ENCODE data around the gene NECAP2.

The NECAP2 gene

DNA sequence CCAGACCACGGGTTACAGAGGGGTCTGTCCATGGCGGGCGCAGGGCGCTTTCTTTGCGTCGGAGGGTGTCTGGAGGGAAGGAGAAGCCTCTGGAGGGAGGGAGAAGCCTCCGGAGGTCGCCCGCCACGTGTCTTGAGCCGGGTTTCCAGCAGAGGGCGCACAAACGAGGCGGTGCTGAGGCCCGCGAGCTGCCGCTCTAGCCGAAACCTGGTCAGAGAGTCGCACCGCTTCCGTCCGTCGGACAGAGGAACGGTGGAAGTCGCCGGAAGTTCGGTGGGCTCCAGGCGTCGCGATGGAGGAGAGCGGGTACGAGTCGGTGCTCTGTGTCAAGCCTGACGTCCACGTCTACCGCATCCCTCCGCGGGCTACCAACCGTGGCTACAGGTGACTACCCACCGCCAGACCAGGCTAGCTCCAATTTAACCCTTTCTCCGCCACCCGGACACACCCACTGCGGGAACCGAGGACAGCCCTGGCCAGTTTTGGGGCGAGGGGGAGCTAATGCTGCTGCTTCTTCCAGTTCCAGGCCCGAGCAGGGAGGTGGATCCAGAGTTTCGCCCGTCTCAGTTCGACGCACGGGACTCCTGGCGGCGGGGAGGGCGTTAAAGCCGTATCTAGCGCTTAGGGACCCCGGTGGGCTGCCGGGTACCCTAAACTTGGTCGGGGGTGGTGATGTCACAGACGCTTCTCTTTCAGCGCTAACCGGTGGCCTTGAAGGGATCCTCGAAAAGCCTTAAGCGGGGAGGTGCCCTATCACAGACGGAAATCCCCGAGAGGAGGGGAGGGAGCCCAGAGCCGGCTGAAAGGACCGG, at the start of gene NECAP2:
NECAP2 (plus strand) TSS at position 255 of the 812 bp plus-strand sequence; CDS start at position 293, 38 bp downstream.
- DNase-seq = peak; percentile 98

DNA sequence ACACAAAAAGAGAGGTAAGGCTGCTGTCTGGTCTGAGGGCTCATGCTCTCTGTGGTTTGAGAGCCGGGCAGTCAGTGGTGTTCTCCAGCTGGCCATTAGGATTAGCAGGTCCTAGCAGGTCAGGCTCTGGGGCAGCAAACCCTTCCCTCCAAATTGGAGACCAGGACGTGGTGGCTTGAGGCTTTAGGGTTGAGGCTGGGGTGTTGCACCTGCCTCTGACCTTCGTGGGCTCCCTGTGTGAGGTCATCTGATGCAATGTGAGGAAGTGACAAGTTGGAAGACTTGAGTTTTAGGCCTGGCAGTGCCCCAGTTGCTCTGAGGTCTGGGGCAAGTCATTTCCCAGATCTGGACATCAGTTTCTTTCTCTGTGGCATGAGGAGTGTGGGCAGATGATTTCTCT, 49.1 kb upstream of the NECAP2 start:
- DNase-seq = no peak

DNA sequence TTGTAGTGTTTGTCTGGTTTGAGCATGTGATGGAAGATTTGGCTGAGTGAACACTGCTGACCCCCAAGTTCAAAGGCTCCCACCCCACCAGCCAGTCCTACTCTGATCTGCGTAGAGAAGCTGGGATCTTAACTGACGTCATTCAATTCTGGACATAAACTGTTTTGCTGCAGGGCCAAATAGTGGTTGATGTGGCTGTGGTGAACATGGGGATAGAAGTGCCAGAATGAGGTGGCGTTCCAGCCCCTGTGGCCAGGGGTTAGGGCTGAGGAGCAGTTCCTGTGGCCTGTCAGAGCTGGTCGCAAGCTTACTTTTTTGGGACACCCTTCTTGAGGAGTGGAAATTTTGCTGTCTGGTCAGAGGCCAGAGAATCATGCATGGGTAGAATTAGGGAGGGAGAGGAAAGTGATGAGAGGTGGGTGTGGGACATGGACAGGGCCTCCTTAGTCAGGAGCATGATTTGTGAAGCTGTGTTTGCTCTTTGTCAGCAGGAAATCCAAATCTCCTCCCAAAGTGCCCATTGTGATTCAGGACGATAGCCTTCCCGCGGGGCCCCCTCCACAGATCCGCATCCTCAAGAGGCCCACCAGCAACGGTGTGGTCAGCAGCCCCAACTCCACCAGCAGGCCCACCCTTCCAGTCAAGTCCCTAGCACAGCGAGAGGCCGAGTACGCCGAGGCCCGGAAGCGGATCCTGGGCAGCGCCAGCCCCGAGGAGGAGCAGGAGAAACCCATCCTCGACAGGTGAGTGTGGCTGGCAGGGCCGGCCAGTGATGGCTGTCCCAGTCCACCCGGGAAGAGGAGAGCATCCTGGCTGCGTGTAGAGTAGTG, 47.6 kb upstream of the NECAP2 start:
- DNase-seq = no peak

- DNase-seq = no peak
These were observed 46.7 kb upstream of the NECAP2 start for GRCh38 chr1:16393570-16394521.

DNA sequence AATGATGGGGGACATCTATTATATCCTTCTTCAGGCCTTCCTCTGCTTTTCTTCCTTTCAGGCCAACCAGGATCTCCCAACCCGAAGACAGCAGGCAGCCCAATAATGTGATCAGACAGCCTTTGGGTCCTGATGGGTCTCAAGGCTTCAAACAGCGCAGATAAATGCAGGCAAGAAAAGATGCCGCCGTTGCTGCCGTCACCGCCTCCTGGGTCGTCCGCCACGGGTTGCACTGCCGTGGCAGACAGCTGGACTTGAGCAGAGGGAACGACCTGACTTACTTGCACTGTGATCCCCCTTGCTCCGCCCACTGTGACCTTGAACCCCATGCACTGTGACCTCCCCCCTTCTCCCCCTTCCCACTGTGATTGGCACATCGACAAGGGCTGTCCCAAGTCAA, 45.5 kb upstream of the NECAP2 start:
- no peak for DNase-seq

- DNase-seq = no peak
These were observed 43.9 kb upstream of the NECAP2 start for GRCh38 chr1:16396591-16396990.

GRCh38 chr1:16397120-16397519, 43.4 kb upstream of the NECAP2 start:
- DNase-seq = no peak

- DNase-seq = no peak
These were observed 42.1 kb upstream of the NECAP2 start for GRCh38 chr1:16398371-16398953.

DNA sequence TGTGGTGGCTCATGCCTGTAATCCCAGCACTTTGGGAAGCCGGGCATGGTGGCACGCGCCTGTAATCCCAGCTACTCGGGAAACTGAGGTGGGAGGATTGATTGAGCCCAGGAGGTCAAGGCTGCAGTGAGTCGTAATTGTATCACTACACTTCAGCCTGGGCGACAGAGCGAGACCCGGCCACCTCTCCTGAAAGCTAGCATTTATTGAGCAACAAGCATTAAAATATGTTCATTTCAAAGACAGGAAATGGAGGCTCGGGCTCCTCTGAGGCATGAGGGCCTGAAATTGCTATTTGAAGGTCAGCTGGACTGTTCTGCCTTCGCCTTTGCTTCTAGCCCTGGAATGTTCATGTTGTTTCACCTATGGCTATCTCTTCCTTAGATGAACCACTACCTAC, 37.8 kb upstream of the NECAP2 start:
- DNase-seq = no peak

DNA sequence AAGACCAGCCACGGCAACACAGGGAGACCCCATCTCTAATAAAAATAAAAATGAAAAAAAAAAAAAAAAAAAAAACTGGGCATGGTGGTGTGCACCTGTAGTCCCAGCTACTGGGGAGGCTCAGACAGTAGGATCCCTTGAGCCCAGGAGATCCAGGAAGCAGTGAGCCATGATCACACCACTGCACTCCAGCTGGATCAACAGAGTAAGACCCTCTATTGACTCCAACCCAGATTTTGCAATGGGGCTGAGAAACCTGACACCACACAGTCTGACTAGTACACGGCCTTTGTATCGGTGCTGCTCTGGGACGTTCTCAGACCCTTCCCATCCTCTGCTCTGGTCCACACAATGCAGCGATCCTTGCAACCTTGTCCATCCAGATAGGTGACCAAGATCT, 35.1 kb upstream of the NECAP2 start:
- DNase-seq = no peak

GRCh38 chr1:16406868-16407267, 33.7 kb upstream of the NECAP2 start:
- DNase-seq = no peak

DNA sequence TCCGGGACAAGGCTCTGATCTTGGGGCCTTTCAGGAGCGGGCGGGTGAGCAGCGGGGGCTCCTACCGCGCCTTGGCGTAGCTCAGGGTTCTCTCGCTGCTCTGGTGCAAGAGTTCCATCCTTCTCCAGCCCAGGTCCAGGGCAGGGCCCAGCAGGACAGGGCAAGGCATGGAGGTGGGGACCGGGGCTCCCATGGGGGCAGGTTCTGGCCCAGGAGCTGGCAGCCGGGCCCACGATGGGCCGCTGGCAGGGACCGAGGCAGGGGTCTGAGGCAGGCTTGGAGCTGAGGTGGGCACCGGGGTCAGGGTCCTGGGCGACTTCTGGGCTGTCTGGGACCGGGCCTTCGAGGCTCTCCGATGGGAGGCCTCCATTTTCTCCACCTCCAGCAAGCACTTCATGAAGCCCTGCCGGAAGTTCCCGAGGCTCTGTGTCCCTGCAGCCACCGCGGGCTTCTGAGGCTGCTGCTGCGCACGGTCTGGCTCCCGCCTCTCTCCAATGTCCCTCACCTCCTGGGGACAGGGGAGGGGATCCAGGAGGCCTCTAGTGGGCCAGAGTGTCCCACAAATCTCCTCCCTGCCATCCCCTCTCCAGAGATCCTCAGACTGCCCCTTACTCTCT, 30.9 kb upstream of the NECAP2 start:
- DNase-seq = no peak

- DNase-seq = no peak
These were observed 29.7 kb upstream of the NECAP2 start for GRCh38 chr1:16410803-16411202.

GRCh38 chr1:16413191-16413590, 27.3 kb upstream of the NECAP2 start:
- no peak for DNase-seq

- DNase-seq = peak in 1 of 2 experiments; percentile 31
These were observed 21.6 kb upstream of the NECAP2 start for GRCh38 chr1:16418823-16419425.

DNA sequence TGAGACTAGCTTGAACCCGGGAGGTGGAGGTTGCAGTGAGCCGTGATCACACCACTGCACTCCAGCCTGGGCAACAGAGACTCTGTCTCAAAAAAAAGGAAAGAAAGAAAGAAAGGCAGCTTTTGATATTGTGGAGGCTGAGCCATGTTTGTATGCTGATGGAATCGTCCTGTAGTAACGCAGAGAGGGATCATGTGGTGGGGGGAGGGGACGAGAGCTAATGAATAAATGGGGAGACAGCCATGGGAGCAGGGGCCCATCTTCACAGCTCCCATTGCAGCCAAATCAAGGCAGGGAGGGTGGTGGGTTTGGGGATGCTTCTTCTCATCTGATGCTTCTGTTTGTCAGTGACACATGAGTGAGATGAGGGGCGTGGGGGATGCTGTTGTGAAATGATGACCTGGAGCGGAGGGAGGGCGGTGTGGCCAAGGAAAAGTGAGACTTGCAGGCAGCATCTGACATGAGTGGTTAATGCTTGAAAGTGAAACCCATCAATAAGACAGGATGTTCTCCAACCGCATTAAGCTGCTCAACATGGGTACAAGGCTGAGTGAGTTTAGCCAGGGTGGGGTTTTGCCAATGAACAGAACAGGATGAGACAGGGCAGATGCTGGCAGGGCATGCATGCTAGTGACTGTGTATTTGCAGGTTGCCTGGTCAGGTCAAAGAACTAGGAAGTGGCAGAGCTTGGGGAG, 20.0 kb upstream of the NECAP2 start:
- peak; percentile 69 to 80 for DNase-seq

GRCh38 chr1:16421201-16421600, 19.3 kb upstream of the NECAP2 start:
- no peak for DNase-seq

- no peak for DNase-seq
These were observed 18.5 kb upstream of the NECAP2 start for GRCh38 chr1:16422041-16422440.

DNA sequence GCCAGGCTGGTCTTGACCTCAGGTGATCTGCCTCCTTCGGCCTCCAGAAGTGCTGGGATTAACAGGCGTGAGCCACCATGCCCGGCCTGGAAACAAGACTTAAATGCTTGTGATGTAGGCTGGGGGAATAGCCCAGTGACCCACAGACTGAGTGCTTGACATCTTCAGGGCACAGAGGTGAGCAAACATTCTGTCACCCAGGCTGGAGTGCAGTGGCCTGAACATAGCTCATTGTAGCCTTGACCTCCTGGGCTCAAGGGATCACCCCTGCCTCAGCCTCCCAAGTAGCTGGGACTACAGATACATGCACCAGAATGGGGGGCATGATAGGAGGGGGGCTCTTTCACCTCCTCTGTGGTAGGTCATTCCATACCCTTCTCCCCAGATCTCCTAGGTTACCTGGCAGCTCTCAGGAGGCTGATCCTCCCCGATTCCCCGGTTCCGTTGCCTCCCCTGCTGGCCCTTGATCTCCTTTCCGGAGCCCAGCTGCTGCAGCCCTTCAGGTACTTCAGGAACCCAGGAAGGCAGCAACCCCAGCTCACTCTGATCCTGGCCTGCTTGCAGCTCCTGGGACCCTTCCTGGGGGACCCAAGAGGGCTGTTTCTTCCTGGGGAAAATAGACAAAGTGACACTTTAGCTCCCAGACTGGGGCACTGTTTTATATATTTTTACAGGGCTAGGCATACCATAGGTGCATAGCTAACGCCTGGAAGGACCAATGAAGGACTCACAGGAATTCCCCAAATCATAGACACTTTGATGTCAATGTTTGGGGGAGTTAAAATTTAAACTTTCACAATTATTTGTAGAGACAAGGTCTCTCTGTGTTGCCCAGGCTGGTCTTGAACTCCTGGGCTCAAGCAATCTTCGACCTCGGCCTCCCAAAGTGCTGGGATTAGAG, 15.1 kb upstream of the NECAP2 start:
- DNase-seq = no peak

- no peak for DNase-seq
These were observed 9.9 kb upstream of the NECAP2 start for GRCh38 chr1:16430606-16431005.

Data from activated CD4-positive, alpha-beta T cell treated with anti-CD3 and anti-CD28 coated beads, Interleukin-2, amount 50 U/mL, for 48 hours (primary cell).